A549 (cell line): ENCODE measurements around the gene PRKAG2. TPM values are rescaled to one million over a fixed set of nuclear protein-coding genes. Genes with fewer than 3 reads are reported as not detected.
A peak's percentile ranks its signal among the peaks of the same experiment; 100 is the strongest.

Experiments
- ATAC-seq, 2 experiments: fragments of 200-7000 bp in 1 of 2; fragments of >200 bp in 1 of 2; cut with Nextera tagmentation in 1 of 2; cut with Tn5 transposase in 1 of 2; 3 replicates each; pipeline versions ENCODE4 v1.8.0 to v1.9.1; 2018 to 2020; ENCODE audit warnings: mild to moderate bottlenecking in 1 of 2, moderate library complexity in 1 of 2
- CTCF ChIA-PET: fragments of 300-600 bp; sonication (Branson Sonifier 250); formaldehyde crosslinking; extraction: SDS; loops from one replicate; lab custom pipeline; 2021; ENCODE audit warnings: antibody characterized with exemption, inconsistent platforms; lab: Yijun Ruan, JAX
- POLR2A ChIA-PET: fragments of 350-600 bp; formaldehyde crosslinking; extraction: SDS; loops from one replicate; lab custom pipeline; 2021; ENCODE audit warnings: antibody characterized with exemption, inconsistent platforms; lab: Yijun Ruan, JAX
- DNase-seq, 2 experiments: peaks; one replicate each; pipeline versions ENCODE4 v3.0.0 to v3.0.0-alpha.2; 2011 to 2016; ENCODE audit warnings: low read depth in 1 of 2, low spot score in 1 of 2
- FAIRE-seq: peaks from 2 replicates; lab custom pipeline; 2011; peaks lifted over from hg19 to GRCh38; lab: Jason Lieb, UNC
- H3K27ac ChIP-seq, 2 experiments: fragments of >200 bp; sonication (Bioruptor Twin); formaldehyde crosslinking; 3 replicates each; pipeline ENCODE4 v1.5.1; 2016 to 2017
- H3K4me1 ChIP-seq: fragments of >200 bp; sonication (Bioruptor Twin); formaldehyde crosslinking; 3 replicates; pipeline ENCODE4 v1.6.1; 2016
- H3K4me2 ChIP-seq: fragments of >200 bp; sonication (Bioruptor Twin); formaldehyde crosslinking; 3 replicates; pipeline ENCODE4 v1.6.1; 2016
- H3K4me3 ChIP-seq: fragments of >200 bp; sonication (Bioruptor Twin); formaldehyde crosslinking; 3 replicates; pipeline ENCODE4 v1.5.1; 2016
- H3K9me3 ChIP-seq: fragments of >200 bp; sonication (Bioruptor Twin); formaldehyde crosslinking; 3 replicates; pipeline ENCODE4 v1.6.1; 2016
- CBX2 ChIP-seq: fragments of 200-600 bp; sonication (generic); IDR thresholded peaks from 2 replicates; pipeline ENCODE4 v1.6.1; 2016; ENCODE audit warnings: low read depth, mild to moderate bottlenecking, borderline replicate concordance
- CBX8 ChIP-seq: fragments of 200-600 bp; sonication (generic); IDR thresholded peaks from 2 replicates; pipeline ENCODE4 v1.6.1; 2016
- CEBPB ChIP-seq, 2 experiments: fragments of >200 bp in 1 of 2; sonication (Bioruptor Twin) in 1 of 2; formaldehyde crosslinking in 1 of 2; IDR thresholded peaks; 2 replicates each; pipeline ENCODE4 v1.6.1; 2012 to 2016
- CHD4 ChIP-seq: fragments of 200-600 bp; sonication (generic); IDR thresholded peaks from 2 replicates; pipeline ENCODE4 v1.6.1; 2016; ENCODE audit warnings: antibody characterized with exemption, mild to moderate bottlenecking, borderline replicate concordance
- EP300 ChIP-seq, 2 experiments: fragments of >200 bp; sonication (Bioruptor Twin); formaldehyde crosslinking; IDR thresholded peaks; 2 replicates in 1 of 2; 3 replicates in 1 of 2; pipeline ENCODE4 v1.6.1; 2016 to 2017
- FOSL2 ChIP-seq, 2 experiments: fragments of 450-650 bp in 1 of 2; fragments of >200 bp in 1 of 2; sonication (Bioruptor Twin) in 1 of 2; formaldehyde crosslinking; IDR thresholded peaks; 2 replicates each; pipeline versions ENCODE4 v1.5.0 to v1.6.1; 2016 to 2020; ENCODE audit warnings: mild to moderate bottlenecking in 1 of 2, moderate library complexity in 1 of 2
- GATA3 ChIP-seq: IDR thresholded peaks from 2 replicates; pipeline ENCODE4 v1.6.1; 2012; ENCODE audit warnings: borderline replicate concordance
- JUNB ChIP-seq: fragments of >200 bp; sonication (Bioruptor Twin); formaldehyde crosslinking; IDR thresholded peaks from 2 replicates; pipeline ENCODE4 v1.6.1; 2016
- KDM1A ChIP-seq: fragments of 200-600 bp; sonication (generic); IDR thresholded peaks from 2 replicates; pipeline ENCODE4 v1.6.1; 2016; ENCODE audit warnings: low read depth, mild to moderate bottlenecking
- MAFK ChIP-seq: fragments of 450-650 bp; IDR thresholded peaks from 2 replicates; pipeline ENCODE4 v1.6.1; 2014; ENCODE audit not compliant: partially characterized antibody
- MYC ChIP-seq: IDR thresholded peaks from 2 replicates; pipeline ENCODE4 v1.6.1; 2012; ENCODE audit warnings: mild to moderate bottlenecking, inconsistent platforms, low read length, improper control_type of control experiment, borderline replicate concordance
- NFE2L2 ChIP-seq: fragments of 150-350 bp; conservative IDR thresholded peaks from 2 replicates; pipeline ENCODE4 v1.6.1; 2014; ENCODE audit warnings: low read length
- RARB ChIP-seq: fragments of 250-450 bp; sonication (Bioruptor Pico); IDR thresholded peaks from 2 replicates; pipeline ENCODE4 v1.8.0; 2021; ENCODE audit warnings: mild to moderate bottlenecking, moderate library complexity
- SMC3 ChIP-seq: fragments of >200 bp; sonication (Bioruptor Twin); formaldehyde crosslinking; IDR thresholded peaks from 3 replicates; pipeline ENCODE4 v1.6.1; 2018; ENCODE audit warnings: inconsistent platforms
- ZC3H11A ChIP-seq: fragments of 450-650 bp; IDR thresholded peaks from 2 replicates; pipeline ENCODE4 v1.6.1; 2014; ENCODE audit warnings: antibody characterized with exemption, mild to moderate bottlenecking
- ZFP36 ChIP-seq: fragments of 450-650 bp; IDR thresholded peaks from 2 replicates; pipeline ENCODE4 v1.6.1; 2014; ENCODE audit warnings: borderline replicate concordance; ENCODE audit not compliant: partially characterized antibody
- WGBS: methylation state at CpG from one replicate; pipeline ENCODE4 v1.1.6; 2017; ENCODE audit errors: missing lambda C conversion rate; 5-methylcytosine and 5-hydroxymethylcytosine counted together
- polyA plus RNA-seq, 4 experiments: library from polyadenylated mRNA; depleted of rRNA in 3 of 4; stranded (reverse); fragments of >200 nt; fragmentation: RNase III in 1 of 4; extraction: RNeasy Plus Mini Kit Qiagen cat#74134 plus additional on column Dnase treatment in 1 of 4; gene quantifications; 2 replicates in 3 of 4; 3 replicates in 1 of 4; pipeline ENCODE4 v1.2.3, GENCODE V29; 2011 to 2017
- TF ChIP-seq, protein P1 (sequence below): fragments of 250-450 bp; sonication (Bioruptor Pico); IDR thresholded peaks from 2 replicates; pipeline ENCODE4 v1.5.0; 2020; ENCODE audit warnings: low read depth, mild to moderate bottlenecking, moderate library complexity
- TF ChIP-seq, protein P2 (sequence below): IDR thresholded peaks from 2 replicates; pipeline ENCODE4 v1.6.1; 2012
- TF ChIP-seq, protein P3 (sequence below): fragments of 450-650 bp; IDR thresholded peaks from 2 replicates; pipeline ENCODE4 v1.6.1; 2014; ENCODE audit warnings: antibody characterized with exemption
- TF ChIP-seq, protein P4 (sequence below): fragments of 150-350 bp; IDR thresholded peaks from 2 replicates; pipeline ENCODE4 v1.6.1; 2014; ENCODE audit warnings: low read depth, mild to moderate bottlenecking, low read length
- TF ChIP-seq, protein P5 (sequence below): IDR thresholded peaks from 2 replicates; pipeline ENCODE4 v1.6.1; 2012; ENCODE audit warnings: low read depth, borderline replicate concordance
- TF ChIP-seq, protein P6 (sequence below): fragments of >200 bp; sonication (Bioruptor Twin); formaldehyde crosslinking; IDR thresholded peaks from 3 replicates; pipeline ENCODE4 v1.6.1; 2016

The PRKAG2 gene
- polyA plus RNA-seq, 2 of the 4 experiments (the other 2 are of a cell fraction), result 26.5 to 31.7 TPM

DNA sequence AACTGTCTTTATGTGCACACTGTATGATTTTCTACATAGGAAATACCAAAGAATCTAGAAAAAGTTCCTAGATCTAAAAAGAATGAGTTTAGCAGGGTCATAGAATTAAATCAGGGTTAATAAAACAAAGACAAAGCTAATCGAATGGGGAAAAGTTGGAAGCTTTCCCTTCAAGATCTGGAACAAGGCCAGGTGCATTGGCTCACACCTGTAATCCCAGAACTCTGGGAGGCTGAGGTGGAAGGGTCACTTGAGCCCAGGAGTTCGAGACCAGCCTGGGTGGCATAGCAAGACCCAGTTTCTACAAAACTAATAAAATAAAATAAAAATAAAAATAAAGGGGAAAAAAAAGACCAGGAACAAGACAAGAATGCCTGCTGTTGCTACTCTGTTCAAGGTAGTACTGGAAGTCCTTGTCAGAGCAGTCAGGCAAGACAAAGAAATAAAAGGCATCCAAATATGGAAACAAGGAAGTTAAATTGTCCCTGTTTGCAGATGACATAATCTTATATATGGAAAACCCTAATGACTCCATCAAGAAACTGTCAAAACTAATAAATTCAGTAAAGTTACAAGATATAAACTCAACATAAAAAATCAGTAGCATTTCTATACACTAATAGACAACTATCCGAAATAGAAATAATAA is 281.1 kb downstream of the PRKAG2 start:
- WGBS, result 81% methylated on average over 3 of the region's 3 CpGs
- H3K27ac ChIP-seq, result peak overlapping the region in 1 of 2 experiments; percentile 28; a peak in 2 of 6 replicates
- DNase-seq (no peak), FAIRE-seq (no peak), ATAC-seq (no peak)
- H3K4me2 ChIP-seq, result peak overlapping the region; percentile 12; the same call in 1 of the 3 replicates
- H3K9me3 ChIP-seq, result no peaks in the 10 kb centered on the region
- peaks cover 56% of the 10 kb centered on the region for H3K4me1 ChIP-seq
- H3K4me3 ChIP-seq, result no peak overlapping the region
- ChIA-PET POLR2A (no interaction called here), CTCF (interaction anchor here (0.6 to 1.8 kb wide), 6 partner anchors 12 to 163 kb away, joined by 3 to 6 read pairs (median 4); no protein-coding TSS in a partner anchor)
- TF ChIP-seq, protein P1, sequence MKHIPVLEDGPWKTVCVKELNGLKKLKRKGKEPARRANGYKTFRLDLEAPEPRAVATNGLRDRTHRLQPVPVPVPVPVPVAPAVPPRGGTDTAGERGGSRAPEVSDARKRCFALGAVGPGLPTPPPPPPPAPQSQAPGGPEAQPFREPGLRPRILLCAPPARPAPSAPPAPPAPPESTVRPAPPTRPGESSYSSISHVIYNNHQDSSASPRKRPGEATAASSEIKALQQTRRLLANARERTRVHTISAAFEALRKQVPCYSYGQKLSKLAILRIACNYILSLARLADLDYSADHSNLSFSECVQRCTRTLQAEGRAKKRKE (CRISPR knock-in tag), result no peak
- TF ChIP-seq, protein P2, sequence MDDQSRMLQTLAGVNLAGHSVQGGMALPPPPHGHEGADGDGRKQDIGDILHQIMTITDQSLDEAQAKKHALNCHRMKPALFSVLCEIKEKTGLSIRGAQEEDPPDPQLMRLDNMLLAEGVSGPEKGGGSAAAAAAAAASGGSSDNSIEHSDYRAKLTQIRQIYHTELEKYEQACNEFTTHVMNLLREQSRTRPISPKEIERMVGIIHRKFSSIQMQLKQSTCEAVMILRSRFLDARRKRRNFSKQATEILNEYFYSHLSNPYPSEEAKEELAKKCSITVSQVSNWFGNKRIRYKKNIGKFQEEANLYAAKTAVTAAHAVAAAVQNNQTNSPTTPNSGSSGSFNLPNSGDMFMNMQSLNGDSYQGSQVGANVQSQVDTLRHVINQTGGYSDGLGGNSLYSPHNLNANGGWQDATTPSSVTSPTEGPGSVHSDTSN, result no peak

DNA sequence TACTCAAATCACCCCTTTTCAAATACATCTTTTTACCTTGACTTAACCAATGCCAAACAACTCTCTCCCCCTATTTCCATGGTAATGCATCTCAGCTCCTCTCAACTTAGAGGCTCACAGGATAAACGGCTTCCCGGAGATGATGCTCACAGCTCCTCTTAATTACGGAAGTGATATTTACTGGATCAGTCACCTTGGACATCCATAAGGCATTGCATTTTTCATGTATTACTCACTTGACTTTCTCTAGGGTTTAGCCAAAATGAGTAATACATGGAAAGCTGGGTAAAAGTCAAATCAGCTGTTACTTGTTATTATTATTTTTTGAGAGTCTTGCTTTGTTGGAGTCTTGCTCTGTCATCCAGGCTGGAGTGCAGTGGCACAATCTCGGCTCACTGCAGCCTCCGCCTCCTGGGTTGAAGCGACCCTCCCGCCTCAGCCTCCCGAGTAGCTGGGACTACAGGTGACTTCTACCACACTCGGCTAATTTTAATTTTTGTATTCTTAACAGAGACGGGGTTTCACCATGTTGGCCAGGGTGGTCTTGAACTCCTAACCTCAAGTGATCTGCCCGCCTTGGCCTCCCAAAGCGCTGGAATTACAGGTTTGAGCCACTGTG is 283.9 kb downstream of the PRKAG2 start:
- TF ChIP-seq FOSL2 (IDR thresholded peaks at IDR 0.05) (peak; percentile 42; the same call in 1 of the 2 replicates), FOSL2 (CRISPR knock-in tag; IDR thresholded peaks at IDR 0.05) (peak; percentile 71), CHD4 (no peak), JUNB (peak; percentile 30; the same call in 1 of the 2 replicates), ZFP36 (no peak), GATA3 (peak; percentile 34; the same call in 1 of the 2 replicates), NFE2L2 (no peak)
- ChIA-PET POLR2A (no interaction called here), CTCF (interaction anchor here (0.8 to 2.2 kb wide), 6 partner anchors 18 to 166 kb away, joined by 3 to 8 read pairs (median 5); no protein-coding TSS in a partner anchor)
- DNase-seq, result peak; percentile 50 to 65
- no peak overlapping the region for H3K4me3 ChIP-seq
- peak; percentile 73 to 75 for ATAC-seq
- H3K27ac ChIP-seq, result peak overlapping the region in 1 of 2 experiments; percentile 57; a peak in 2 of 6 replicates
- H3K9me3 ChIP-seq, result no peaks in the 10 kb centered on the region
- H3K4me2 ChIP-seq, result peak overlapping the region; percentile 25; the same call in 2 of the 3 replicates
- WGBS, result 74% methylated on average over 12 of the region's 12 CpGs
- no peak for FAIRE-seq
- H3K4me1 ChIP-seq, result peaks cover 28% of the 10 kb centered on the region

DNA sequence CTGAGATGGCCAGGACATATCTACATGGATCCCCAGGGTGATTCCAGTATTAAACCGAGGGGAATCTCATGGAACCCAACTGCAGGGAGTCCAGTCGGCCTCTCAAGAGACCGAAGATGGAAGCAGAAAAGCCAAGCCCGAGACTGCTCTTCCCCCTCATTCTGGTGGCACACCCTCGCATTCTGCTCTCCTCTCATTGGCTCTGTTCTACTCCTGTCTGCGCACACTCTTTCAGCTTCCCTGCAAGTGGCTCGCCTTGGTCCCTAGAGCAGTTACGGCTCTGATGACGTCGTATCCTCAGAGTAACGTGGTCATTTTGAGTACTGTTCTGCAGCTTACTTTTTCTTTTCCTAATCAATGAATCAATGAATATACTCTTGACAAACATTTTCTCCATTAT is 284.6 kb downstream of the PRKAG2 start:
- H3K9me3 ChIP-seq, result no peaks in the 10 kb centered on the region
- H3K4me1 ChIP-seq, result peaks cover 25% of the 10 kb centered on the region
- FAIRE-seq (no peak), ATAC-seq (no peak; a peak in 1 of 6 replicates), DNase-seq (no peak)
- CTCF ChIA-PET, result interaction anchor here (0.8 to 4.1 kb wide), 10 partner anchors 17 to 167 kb away, joined by 3 to 20 read pairs (median 5); no protein-coding TSS in a partner anchor
- 0 out of 3 replicates have a peak overlapping the region, but pooled peaks have one; percentile 25 for H3K4me2 ChIP-seq
- 94% methylated on average over 11 of the region's 11 CpGs for WGBS
- no peak overlapping the region for H3K27ac ChIP-seq
- POLR2A ChIA-PET, result no interaction called here
- H3K4me3 ChIP-seq, result no peak overlapping the region
- TF ChIP-seq, protein P3, sequence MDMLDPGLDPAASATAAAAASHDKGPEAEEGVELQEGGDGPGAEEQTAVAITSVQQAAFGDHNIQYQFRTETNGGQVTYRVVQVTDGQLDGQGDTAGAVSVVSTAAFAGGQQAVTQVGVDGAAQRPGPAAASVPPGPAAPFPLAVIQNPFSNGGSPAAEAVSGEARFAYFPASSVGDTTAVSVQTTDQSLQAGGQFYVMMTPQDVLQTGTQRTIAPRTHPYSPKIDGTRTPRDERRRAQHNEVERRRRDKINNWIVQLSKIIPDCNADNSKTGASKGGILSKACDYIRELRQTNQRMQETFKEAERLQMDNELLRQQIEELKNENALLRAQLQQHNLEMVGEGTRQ, result no peak
- TF ChIP-seq, protein P4, sequence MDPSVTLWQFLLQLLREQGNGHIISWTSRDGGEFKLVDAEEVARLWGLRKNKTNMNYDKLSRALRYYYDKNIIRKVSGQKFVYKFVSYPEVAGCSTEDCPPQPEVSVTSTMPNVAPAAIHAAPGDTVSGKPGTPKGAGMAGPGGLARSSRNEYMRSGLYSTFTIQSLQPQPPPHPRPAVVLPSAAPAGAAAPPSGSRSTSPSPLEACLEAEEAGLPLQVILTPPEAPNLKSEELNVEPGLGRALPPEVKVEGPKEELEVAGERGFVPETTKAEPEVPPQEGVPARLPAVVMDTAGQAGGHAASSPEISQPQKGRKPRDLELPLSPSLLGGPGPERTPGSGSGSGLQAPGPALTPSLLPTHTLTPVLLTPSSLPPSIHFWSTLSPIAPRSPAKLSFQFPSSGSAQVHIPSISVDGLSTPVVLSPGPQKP, result no peak
- TF ChIP-seq MAFK, result no peak
- no peak for TF ChIP-seq MYC
- TF ChIP-seq SMC3, result no peak
- no peak for TF ChIP-seq CEBPB (IDR thresholded peaks at IDR 0.05)
- no peak for TF ChIP-seq CBX2
- TF ChIP-seq, protein P5, sequence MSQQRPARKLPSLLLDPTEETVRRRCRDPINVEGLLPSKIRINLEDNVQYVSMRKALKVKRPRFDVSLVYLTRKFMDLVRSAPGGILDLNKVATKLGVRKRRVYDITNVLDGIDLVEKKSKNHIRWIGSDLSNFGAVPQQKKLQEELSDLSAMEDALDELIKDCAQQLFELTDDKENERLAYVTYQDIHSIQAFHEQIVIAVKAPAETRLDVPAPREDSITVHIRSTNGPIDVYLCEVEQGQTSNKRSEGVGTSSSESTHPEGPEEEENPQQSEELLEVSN, result no peak
- TF ChIP-seq EP300 (IDR thresholded peaks at IDR 0.05), result no peak
- TF ChIP-seq, protein P1 (CRISPR knock-in tag), result no peak
- TF ChIP-seq RARB (CRISPR knock-in tag), result no peak
- no peak for TF ChIP-seq ZC3H11A
- TF ChIP-seq, protein P6, sequence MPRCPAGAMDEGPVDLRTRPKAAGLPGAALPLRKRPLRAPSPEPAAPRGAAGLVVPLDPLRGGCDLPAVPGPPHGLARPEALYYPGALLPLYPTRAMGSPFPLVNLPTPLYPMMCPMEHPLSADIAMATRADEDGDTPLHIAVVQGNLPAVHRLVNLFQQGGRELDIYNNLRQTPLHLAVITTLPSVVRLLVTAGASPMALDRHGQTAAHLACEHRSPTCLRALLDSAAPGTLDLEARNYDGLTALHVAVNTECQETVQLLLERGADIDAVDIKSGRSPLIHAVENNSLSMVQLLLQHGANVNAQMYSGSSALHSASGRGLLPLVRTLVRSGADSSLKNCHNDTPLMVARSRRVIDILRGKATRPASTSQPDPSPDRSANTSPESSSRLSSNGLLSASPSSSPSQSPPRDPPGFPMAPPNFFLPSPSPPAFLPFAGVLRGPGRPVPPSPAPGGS, result no peak
- no peak for TF ChIP-seq CBX8
- TF ChIP-seq, protein P2, result no peak
- no peak for TF ChIP-seq KDM1A
